ENCODE data around the gene NIM1K. TPM values are rescaled to one million over a fixed set of nuclear protein-coding genes. Genes with fewer than 3 reads are reported as not detected.

Gene NIM1K
- total RNA-seq, 4 donors from 2014 or later: 0.32 TPM; not detected in 3

GRCh38 chr5:43168175-43168574, 23.9 kb upstream of the NIM1K start:
- no peak for DNase-seq

GRCh38 chr5:43171451-43171850, 20.6 kb upstream of the NIM1K start:
- Histone ChIP-seq H3K36me3 (peaks cover 0 to 20% (median 0%) of the 10 kb centered on the region in 4 donors), H3K4me1 (no peaks in the 10 kb centered on the region), H3K27me3 (no peaks in the 10 kb centered on the region), H3K27ac (no peak overlapping the region), H3K9me3 (no peaks in the 10 kb centered on the region), H3K4me3 (no peak overlapping the region)
- no peak for TF ChIP-seq POLR2A (IDR thresholded peaks at IDR 0.05)
- 97 to 99% methylated on average over 8 of the region's 8 CpGs for WGBS, 2 donors (ENCODE audit: low coverage in 1 of 2)
- in situ Hi-C loops (cut with MboI; ENCODE audit: low pct_ligation_motif_present in 1 of 4, low pct_unique_long_range_greater_than_20kb in 1 of 4, low sequenced_read_pairs in 3 of 4) (no loop called here), intact Hi-C loops (cut with DNase I; ENCODE audit: low total_unique reads) (no loop called here)
- no peak for DNase-seq

More at GRCh38 chr5:43168175-43168574, 23.9 kb upstream of the NIM1K start:
- H3K36me3 ChIP-seq: peaks cover 0 to 7% (median 3%) of the 10 kb centered on the region in 4 donors
- in situ Hi-C loops (cut with MboI; ENCODE audit: low pct_ligation_motif_present in 1 of 4, low pct_unique_long_range_greater_than_20kb in 1 of 4, low sequenced_read_pairs in 3 of 4) (no loop called here), intact Hi-C loops (cut with DNase I; ENCODE audit: low total_unique reads) (no loop called here)
- no peaks in the 10 kb centered on the region for H3K9me3 ChIP-seq
- no peak overlapping the region for H3K4me3 ChIP-seq
- no peak for TF ChIP-seq POLR2A (IDR thresholded peaks at IDR 0.05)
- TF ChIP-seq POLR2AphosphoS5 (IDR thresholded peaks at IDR 0.05): no peak
- TF ChIP-seq EP300 (IDR thresholded peaks at IDR 0.05; ENCODE audit: low read depth): no peak
- no peak for TF ChIP-seq CTCF (IDR thresholded peaks at IDR 0.05)
- H3K4me1 ChIP-seq: no peaks in the 10 kb centered on the region
- no peak overlapping the region for H3K27ac ChIP-seq
- H3K27me3 ChIP-seq: no peaks in the 10 kb centered on the region
- 91 to 96% methylated on average over 2 of the region's 2 CpGs for WGBS, 2 donors (ENCODE audit: low coverage in 1 of 2)

GRCh38 chr5:43171926-43172325, 20.1 kb upstream of the NIM1K start:
- H3K27ac ChIP-seq: no peak overlapping the region
- intact Hi-C loops (cut with DNase I; ENCODE audit: low total_unique reads) (no loop called here), in situ Hi-C loops (cut with MboI; ENCODE audit: low pct_ligation_motif_present in 1 of 4, low pct_unique_long_range_greater_than_20kb in 1 of 4, low sequenced_read_pairs in 3 of 4) (no loop called here)
- DNase-seq: no peak
- TF ChIP-seq POLR2AphosphoS5 (IDR thresholded peaks at IDR 0.05): no peak
- TF ChIP-seq EP300 (IDR thresholded peaks at IDR 0.05; ENCODE audit: low read depth): no peak
- TF ChIP-seq CTCF (IDR thresholded peaks at IDR 0.05): no peak
- TF ChIP-seq POLR2A (IDR thresholded peaks at IDR 0.05): no peak
- no peaks in the 10 kb centered on the region for H3K4me1 ChIP-seq
- H3K36me3 ChIP-seq: peaks cover 0 to 20% (median 0%) of the 10 kb centered on the region in 4 donors
- no peaks in the 10 kb centered on the region for H3K9me3 ChIP-seq
- H3K27me3 ChIP-seq: no peaks in the 10 kb centered on the region
- H3K4me3 ChIP-seq: no peak overlapping the region
- 100% methylated on average over 1 of the region's 1 CpG; no CpG with 5 or more reads in 1 of the 2 donors for WGBS, 2 donors (ENCODE audit: low coverage in 1 of 2)

GRCh38 chr5:43172779-43173178, 19.2 kb upstream of the NIM1K start:
- peaks cover 0 to 20% (median 0%) of the 10 kb centered on the region in 4 donors for H3K36me3 ChIP-seq
- no peaks in the 10 kb centered on the region for H3K4me1 ChIP-seq
- no peak overlapping the region for H3K4me3 ChIP-seq
- intact Hi-C loops (cut with DNase I; ENCODE audit: low total_unique reads): no loop called here
- no peak for DNase-seq
- in situ Hi-C loops (cut with MboI; ENCODE audit: low pct_ligation_motif_present in 1 of 4, low pct_unique_long_range_greater_than_20kb in 1 of 4, low sequenced_read_pairs in 3 of 4): no loop called here
- no peaks in the 10 kb centered on the region for H3K27me3 ChIP-seq
- H3K27ac ChIP-seq: no peak overlapping the region
- H3K9me3 ChIP-seq: no peaks in the 10 kb centered on the region
- TF ChIP-seq CTCF (IDR thresholded peaks at IDR 0.05): no peak
- TF ChIP-seq EP300 (IDR thresholded peaks at IDR 0.05; ENCODE audit: low read depth): no peak
- no peak for TF ChIP-seq POLR2AphosphoS5 (IDR thresholded peaks at IDR 0.05)
- TF ChIP-seq POLR2A (IDR thresholded peaks at IDR 0.05): no peak
- WGBS, 2 donors (ENCODE audit: low coverage in 1 of 2): 98 to 100% methylated on average over 2 of the region's 2 CpGs

GRCh38 chr5:43174586-43174985, 17.4 kb upstream of the NIM1K start:
- Histone ChIP-seq H3K9me3 (no peaks in the 10 kb centered on the region), H3K36me3 (peaks cover 0 to 20% (median 0%) of the 10 kb centered on the region in 4 donors), H3K27ac (no peak overlapping the region), H3K27me3 (no peaks in the 10 kb centered on the region), H3K4me1 (no peaks in the 10 kb centered on the region), H3K4me3 (no peak overlapping the region)
- WGBS, 2 donors (ENCODE audit: low coverage in 1 of 2): 93 to 95% methylated on average over 5 to 7 of the region's 7 CpGs
- intact Hi-C loops (cut with DNase I; ENCODE audit: low total_unique reads) (no loop called here), in situ Hi-C loops (cut with MboI; ENCODE audit: low pct_ligation_motif_present in 1 of 4, low pct_unique_long_range_greater_than_20kb in 1 of 4, low sequenced_read_pairs in 3 of 4) (no loop called here)
- DNase-seq: no peak
- no peak for TF ChIP-seq EP300 (IDR thresholded peaks at IDR 0.05; ENCODE audit: low read depth)
- TF ChIP-seq CTCF (IDR thresholded peaks at IDR 0.05): no peak
- TF ChIP-seq POLR2AphosphoS5 (IDR thresholded peaks at IDR 0.05): no peak
- TF ChIP-seq POLR2A (IDR thresholded peaks at IDR 0.05): no peak

Measured in transverse colon (tissue), 4 donors.